Effector memory CD4-positive, alpha-beta T cell (primary cell): ENCODE results near the gene ECEL1.
"Not testable (repeated sequence)": the region's sequence is repeated elsewhere in the genome, so short reads cannot be mapped to it uniquely, and the experiment has no call there.

Source experiments
- DNase-seq, 3 donors: peaks; one replicate each; pipeline ENCODE4 v3.0.0-alpha.2; 2020
- H3K27ac ChIP-seq: 2 replicates; pipeline ENCODE4 v1.7.0; 2013; ENCODE audit warnings: mild to moderate bottlenecking, low read length, moderate library complexity; ENCODE audit not compliant: insufficient read depth, poor library complexity, severe bottlenecking
- H3K27me3 ChIP-seq: replicated peaks from 2 replicates; pipeline ENCODE4 v1.7.0; 2013; ENCODE audit warnings: mild to moderate bottlenecking, low read length; ENCODE audit not compliant: insufficient read depth, control insufficient read depth, poor library complexity, severe bottlenecking
- H3K36me3 ChIP-seq: 2 replicates; pipeline ENCODE4 v1.7.0; 2013; ENCODE audit warnings: mild to moderate bottlenecking, low read length, moderate library complexity; ENCODE audit not compliant: control insufficient read depth, insufficient read depth
- H3K4me1 ChIP-seq: 2 replicates; pipeline ENCODE4 v1.7.0; 2013; ENCODE audit warnings: low read length, mild to moderate bottlenecking; ENCODE audit not compliant: control insufficient read depth, insufficient read depth, poor library complexity, severe bottlenecking
- H3K4me3 ChIP-seq: 2 replicates; pipeline ENCODE4 v1.7.0; 2013; ENCODE audit warnings: low read length, low read depth, mild to moderate bottlenecking; ENCODE audit not compliant: insufficient read depth, poor library complexity, severe bottlenecking
- H3K9me3 ChIP-seq: 2 replicates; pipeline ENCODE4 v1.7.0; 2013; ENCODE audit warnings: mild to moderate bottlenecking, low read length, moderate library complexity; ENCODE audit not compliant: control insufficient read depth
- total RNA-seq, 3 donors: gene quantifications; one replicate each; lab custom pipeline; 2026; lab: John Stamatoyannopoulos, UW

The ECEL1 gene
- total RNA-seq, result 0 reads per million in 3 donors

- no peak for DNase-seq
- Histone ChIP-seq H3K27ac (no peak within 1 kb of the TSS), H3K36me3 (no peaks in the 10 kb centered on the region), H3K27me3 (no peaks in the 10 kb centered on the region), H3K4me3 (no peak within 1 kb of the TSS), H3K4me1 (peaks cover 8% of the 10 kb centered on the region), H3K9me3 (no peaks in the 10 kb centered on the region)
Observed at GRCh38 chr2:232487385-232488096, at the start of gene ECEL1. Gene ECEL1, minus strand, starts transcription at chr2:232487834. Its CDS starts 1,181 bp downstream, at chr2:232486653.

DNA sequence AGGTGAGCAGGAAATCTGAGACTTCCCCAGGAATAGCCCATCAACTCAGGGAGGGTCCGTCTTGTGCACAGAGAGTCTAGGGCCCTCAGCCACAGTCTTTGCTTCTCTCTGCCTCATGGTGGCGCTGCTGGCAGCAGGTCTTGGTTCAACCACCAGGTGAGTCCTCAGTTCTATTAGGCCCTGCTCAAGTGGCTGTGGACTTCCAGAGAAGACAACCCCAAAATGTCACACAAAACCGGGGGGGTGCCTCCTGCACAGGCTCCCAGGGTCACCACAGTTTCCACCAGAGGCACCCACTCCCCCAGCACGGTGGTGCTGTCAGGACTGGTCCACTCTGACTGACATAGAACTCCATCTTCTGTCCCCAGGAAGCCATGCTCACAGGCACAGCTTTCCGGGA is 49.4 kb upstream of the ECEL1 start:
- H3K27ac ChIP-seq, result no peak overlapping the region
- H3K4me3 ChIP-seq, result no peak overlapping the region
- H3K27me3 ChIP-seq, result no peaks in the 10 kb centered on the region
- no peak for DNase-seq
- no peaks in the 10 kb centered on the region for H3K9me3 ChIP-seq
- H3K4me1 ChIP-seq, result no peaks in the 10 kb centered on the region
- no peaks in the 10 kb centered on the region for H3K36me3 ChIP-seq

- Histone ChIP-seq H3K9me3 (no peaks in the 10 kb centered on the region), H3K36me3 (no peaks in the 10 kb centered on the region), H3K27ac (no peak overlapping the region), H3K4me1 (no peaks in the 10 kb centered on the region), H3K4me3 (no peak overlapping the region), H3K27me3 (no peaks in the 10 kb centered on the region)
- no peak for DNase-seq
Observed at GRCh38 chr2:232535761-232536530, 48.3 kb upstream of the ECEL1 start.

GRCh38 chr2:232534940-232535651 is 47.5 kb upstream of the ECEL1 start:
- H3K36me3 ChIP-seq, result no peaks in the 10 kb centered on the region
- no peaks in the 10 kb centered on the region for H3K9me3 ChIP-seq
- no peaks in the 10 kb centered on the region for H3K27me3 ChIP-seq
- no peaks in the 10 kb centered on the region for H3K4me1 ChIP-seq
- no peak overlapping the region for H3K4me3 ChIP-seq
- no peak overlapping the region for H3K27ac ChIP-seq
- DNase-seq, result no peak

DNA sequence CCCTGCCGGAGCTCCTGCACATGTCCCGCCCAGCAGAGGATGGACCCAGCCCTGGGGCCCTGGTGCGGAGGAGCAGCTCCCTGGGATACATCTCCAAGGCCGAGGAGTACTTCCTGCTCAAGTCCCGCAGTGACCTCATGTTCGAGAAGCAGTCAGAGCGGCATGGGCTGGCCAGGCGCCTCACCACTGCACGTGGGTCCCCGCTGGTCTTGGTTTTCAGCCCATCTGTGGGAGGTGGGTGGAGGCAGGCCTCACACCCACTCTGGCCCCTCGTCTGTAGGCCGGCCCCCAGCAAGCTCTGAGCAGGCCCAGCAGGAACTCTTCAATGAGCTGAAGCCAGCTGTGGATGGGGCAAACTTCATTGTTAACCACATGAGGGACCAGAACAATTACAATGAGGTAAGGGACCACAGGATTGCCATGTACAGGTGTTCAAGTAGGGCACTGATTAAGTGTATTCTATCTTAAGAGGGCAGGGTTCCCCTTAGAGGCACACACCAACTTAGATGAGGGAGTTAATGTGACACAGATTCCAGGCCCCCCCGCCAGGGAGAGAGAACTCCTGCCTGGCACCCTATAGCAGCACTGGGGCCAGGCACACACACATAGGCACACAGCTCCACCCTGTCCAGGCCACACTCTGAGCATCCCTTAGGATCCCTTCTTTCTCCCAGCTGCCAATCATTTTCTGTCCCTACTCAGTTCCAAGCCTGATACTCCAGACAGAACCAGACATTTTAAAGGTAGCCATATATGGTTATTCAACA is 46.5 kb upstream of the ECEL1 start:
- H3K4me1 ChIP-seq, result no peaks in the 10 kb centered on the region
- H3K27ac ChIP-seq, result no peak overlapping the region
- H3K9me3 ChIP-seq, result no peaks in the 10 kb centered on the region
- no peak overlapping the region for H3K4me3 ChIP-seq
- no peak for DNase-seq
- no peaks in the 10 kb centered on the region for H3K36me3 ChIP-seq
- H3K27me3 ChIP-seq, result no peaks in the 10 kb centered on the region

DNA sequence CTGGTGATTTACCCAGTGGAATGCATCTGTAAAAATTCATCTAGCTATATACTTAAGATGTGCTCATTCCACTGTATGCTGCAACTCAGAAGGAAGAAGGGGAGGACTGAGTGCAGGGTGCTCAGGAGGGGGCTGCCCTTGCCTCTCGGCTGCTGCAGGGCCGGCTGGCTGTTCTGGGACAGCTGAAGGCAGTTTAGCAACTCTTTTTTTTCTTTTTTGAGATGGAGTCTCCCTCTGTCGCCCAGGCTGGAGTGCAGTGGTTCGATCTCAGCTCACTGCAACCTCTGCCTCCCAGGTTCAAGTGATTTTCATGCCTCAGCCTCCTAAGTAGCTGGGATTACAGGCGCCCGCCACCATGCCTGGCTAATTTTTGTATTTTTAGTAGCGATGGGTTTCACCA is 45.2 kb upstream of the ECEL1 start:
- DNase-seq, H3K27ac ChIP-seq, H3K4me3 ChIP-seq, H3K27me3 ChIP-seq, H3K9me3 ChIP-seq, H3K4me1 ChIP-seq, H3K36me3 ChIP-seq: not testable (repeated sequence)

DNA sequence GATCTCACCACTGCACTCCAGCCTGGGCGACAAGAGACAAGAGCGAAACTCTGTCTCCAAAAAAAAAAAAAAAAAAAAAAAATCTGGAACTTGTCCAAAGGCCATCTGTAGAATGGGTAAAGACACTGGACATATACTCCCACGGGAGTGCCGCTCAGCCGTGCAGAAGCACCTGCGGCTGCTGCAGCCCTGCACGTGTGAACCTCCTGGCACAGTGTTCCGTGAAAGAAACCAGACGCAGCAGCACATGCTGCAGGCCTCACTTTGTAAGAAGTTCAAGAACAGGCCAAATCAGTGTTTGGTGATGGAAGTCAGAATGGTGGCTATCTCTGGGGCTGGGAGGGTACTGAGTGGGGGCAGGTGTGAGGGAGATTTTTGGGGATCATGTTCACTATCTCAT is 44.8 kb upstream of the ECEL1 start:
- DNase-seq, result no peak
- H3K27me3 ChIP-seq, result no peaks in the 10 kb centered on the region
- no peaks in the 10 kb centered on the region for H3K9me3 ChIP-seq
- no peaks in the 10 kb centered on the region for H3K36me3 ChIP-seq
- no peaks in the 10 kb centered on the region for H3K4me1 ChIP-seq
- no peak overlapping the region for H3K27ac ChIP-seq
- no peak overlapping the region for H3K4me3 ChIP-seq

DNA sequence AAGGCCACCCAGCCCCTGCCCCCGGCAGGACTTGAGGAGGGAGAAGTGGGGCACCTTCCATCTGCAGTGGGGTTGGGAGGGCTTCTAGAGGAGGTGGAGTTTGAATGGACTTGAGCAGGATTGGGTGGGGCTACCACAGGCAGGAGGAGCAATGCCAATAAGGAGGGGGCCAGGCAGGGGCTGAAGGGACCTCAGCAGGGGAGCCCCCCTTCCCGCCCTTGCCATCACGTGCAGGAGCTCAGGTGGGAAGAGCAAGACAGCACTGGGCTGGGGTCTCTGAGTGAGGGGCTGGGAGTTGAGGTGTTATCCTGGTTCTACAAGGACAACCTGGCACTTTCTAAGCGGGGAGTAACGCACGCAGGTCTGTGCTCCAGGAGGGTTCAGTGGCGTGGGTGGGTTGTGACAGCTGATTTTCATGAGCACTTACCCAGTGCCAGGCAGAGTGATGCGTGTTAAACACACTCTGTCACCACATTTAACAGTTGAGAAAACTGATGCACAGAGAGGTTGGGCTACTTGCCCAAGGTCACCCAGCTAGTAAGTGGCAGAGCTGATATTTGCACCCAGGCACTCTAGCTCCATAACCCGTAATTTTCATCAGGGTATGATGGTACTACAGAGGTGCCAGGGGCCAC is 43.1 kb upstream of the ECEL1 start:
- no peak for DNase-seq
- H3K36me3 ChIP-seq, result no peaks in the 10 kb centered on the region
- H3K27ac ChIP-seq, result no peak overlapping the region
- H3K9me3 ChIP-seq, result no peaks in the 10 kb centered on the region
- H3K27me3 ChIP-seq, result no peaks in the 10 kb centered on the region
- H3K4me3 ChIP-seq, result no peak overlapping the region
- no peaks in the 10 kb centered on the region for H3K4me1 ChIP-seq

DNA sequence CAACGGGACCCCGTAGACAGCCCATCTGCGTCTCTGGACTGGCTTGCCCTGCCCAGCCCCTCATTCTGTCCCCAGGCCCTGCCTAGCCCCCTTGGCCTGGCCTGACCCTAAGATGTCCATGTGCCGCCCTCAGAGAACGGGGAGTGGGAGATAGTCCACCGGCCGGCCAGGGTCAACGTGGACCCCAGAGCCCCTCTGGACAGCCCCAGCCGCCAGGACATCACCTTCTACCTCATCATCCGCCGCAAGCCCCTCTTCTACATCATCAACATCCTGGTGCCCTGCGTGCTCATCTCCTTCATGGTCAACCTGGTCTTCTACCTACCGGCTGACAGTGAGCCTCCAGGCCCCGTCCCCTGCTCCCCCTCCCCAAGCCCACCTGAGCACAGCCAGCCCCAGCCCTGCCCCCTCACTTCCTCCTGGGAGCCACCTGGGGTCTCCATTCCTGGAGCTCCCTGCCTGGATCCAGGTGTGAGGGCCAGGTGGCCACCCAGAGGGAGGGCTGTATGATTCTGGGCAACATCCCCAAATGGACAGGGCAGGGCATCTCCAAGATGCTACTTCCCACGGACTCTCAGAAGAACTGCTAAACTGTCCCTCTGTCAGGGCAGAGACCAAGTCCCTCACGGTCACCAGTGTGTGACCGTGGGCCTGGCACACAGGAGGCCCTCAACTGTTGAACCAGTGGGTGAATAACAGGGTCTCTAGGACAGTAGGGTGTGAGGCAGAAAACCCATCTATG is 42.3 kb upstream of the ECEL1 start:
- Histone ChIP-seq H3K27ac (no peak overlapping the region), H3K4me1 (no peaks in the 10 kb centered on the region), H3K36me3 (no peaks in the 10 kb centered on the region), H3K4me3 (no peak overlapping the region), H3K27me3 (peaks cover 3% of the 10 kb centered on the region), H3K9me3 (no peaks in the 10 kb centered on the region)
- DNase-seq, result no peak
